Activated T-helper 2 cell treated with anti-CD3 and anti-CD28 coated beads, Interferon-gamma antibody, Interleukin-2, Interleukin-4, amounts not matched to agents 10 μg/mL and 5 μg/mL and 100 μg/mL, durations not matched to agents 14 hours and 24 hours and 36 hours (primary cell): Measurements from ENCODE around the gene KLHDC4. TPM values are rescaled to one million over a fixed set of nuclear protein-coding genes. Genes with fewer than 3 reads are reported as not detected.
"Not testable (repeated sequence)": the region's sequence is repeated elsewhere in the genome, so short reads cannot be mapped to it uniquely, and the experiment has no call there.

ENCODE experiments used
- DNase-seq: peaks from one replicate; pipeline ENCODE4 v3.0.0; 2021; ENCODE audit warnings: low spot score
- H3K27ac Mint-ChIP-seq: one replicate; pipeline ENCODE4 v1.8.0; 2021; ENCODE audit warnings: mixed read lengths
- H3K27me3 Mint-ChIP-seq: one replicate; pipeline ENCODE4 v1.8.0; 2021; ENCODE audit warnings: low read depth, mixed read lengths
- H3K36me3 Mint-ChIP-seq: one replicate; pipeline ENCODE4 v1.8.0; 2021; ENCODE audit warnings: low read depth, mixed read lengths
- H3K4me1 Mint-ChIP-seq: one replicate; pipeline ENCODE4 v1.8.0; 2021; ENCODE audit warnings: low read depth, mixed read lengths
- H3K4me3 Mint-ChIP-seq: one replicate; pipeline ENCODE4 v1.8.0; 2021; ENCODE audit warnings: low read depth, mild to moderate bottlenecking, moderate library complexity, mixed read lengths
- H3K9me3 Mint-ChIP-seq: one replicate; pipeline ENCODE4 v1.8.0; 2021; ENCODE audit warnings: mixed read lengths
- intact Hi-C: fragments of 100-400 bp; cut with micrococcal nuclease; formaldehyde crosslinking; loops from one replicate; pipeline ENCODE4 v1.15.1; 2023
- total RNA-seq: library from RNA; stranded (reverse); gene quantifications from 2 replicates; pipeline ENCODE4 v1.2.3, GENCODE V29; 2022

The KLHDC4 gene
- total RNA-seq, 1 donor from 2014 or later, result 73.1 TPM

- no peaks in the 10 kb centered on the region for H3K27me3 Mint-ChIP-seq
- H3K4me1 Mint-ChIP-seq, result peaks cover 5% of the 10 kb centered on the region
- no peaks in the 10 kb centered on the region for H3K9me3 Mint-ChIP-seq
Measured at GRCh38 chr16:87731607-87732006, 34.2 kb downstream of the KLHDC4 start.

GRCh38 chr16:87729266-87729954, 36.4 kb downstream of the KLHDC4 start:
- no peaks in the 10 kb centered on the region for H3K27me3 Mint-ChIP-seq
- H3K4me3 Mint-ChIP-seq, result no peak overlapping the region
- intact Hi-C loops, result no loop called here
- no peak overlapping the region for H3K27ac Mint-ChIP-seq
- peaks cover 8% of the 10 kb centered on the region for H3K4me1 Mint-ChIP-seq
- H3K36me3 Mint-ChIP-seq, result peaks cover 50% of the 10 kb centered on the region
- no peaks in the 10 kb centered on the region for H3K9me3 Mint-ChIP-seq
- DNase-seq, result no peak

More at GRCh38 chr16:87731607-87732006, 34.2 kb downstream of the KLHDC4 start:
- Mint-ChIP-seq H3K27ac (no peak overlapping the region), H3K36me3 (peaks cover 44% of the 10 kb centered on the region), H3K4me3 (no peak overlapping the region)
- no peak for DNase-seq
- intact Hi-C loops, result no loop called here

- no peak overlapping the region for H3K4me3 Mint-ChIP-seq
- DNase-seq, result no peak
- H3K9me3 Mint-ChIP-seq, result no peaks in the 10 kb centered on the region
- peaks cover 3% of the 10 kb centered on the region for H3K4me1 Mint-ChIP-seq
- no peak overlapping the region for H3K27ac Mint-ChIP-seq
- peaks cover 53% of the 10 kb centered on the region for H3K36me3 Mint-ChIP-seq
- intact Hi-C loops, result no loop called here
- no peaks in the 10 kb centered on the region for H3K27me3 Mint-ChIP-seq
Measured at GRCh38 chr16:87728026-87728425, 37.8 kb downstream of the KLHDC4 start.

DNA sequence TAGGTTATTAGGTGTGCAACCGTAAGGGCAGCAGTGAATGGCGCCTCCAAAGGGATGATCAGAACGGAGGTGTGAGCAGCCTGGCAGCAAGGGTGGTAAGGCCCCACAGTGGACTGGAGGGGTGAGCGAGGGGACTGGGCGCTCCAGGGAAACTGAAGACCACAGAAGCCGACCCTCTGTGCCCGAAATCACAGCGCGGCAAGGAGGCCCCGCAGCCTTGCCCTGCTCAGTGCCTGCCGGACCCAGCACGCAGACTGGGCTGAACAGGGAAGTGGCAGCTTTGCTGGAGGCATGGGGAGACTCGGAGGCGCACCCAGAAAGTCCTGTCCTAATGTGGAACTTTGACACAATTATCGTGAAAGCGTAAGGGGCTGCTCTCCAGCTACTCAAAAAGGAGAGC, 38.4 kb downstream of the KLHDC4 start:
- Mint-ChIP-seq H3K4me3 (no peak overlapping the region), H3K36me3 (peaks cover 56% of the 10 kb centered on the region), H3K27me3 (no peaks in the 10 kb centered on the region)

DNA sequence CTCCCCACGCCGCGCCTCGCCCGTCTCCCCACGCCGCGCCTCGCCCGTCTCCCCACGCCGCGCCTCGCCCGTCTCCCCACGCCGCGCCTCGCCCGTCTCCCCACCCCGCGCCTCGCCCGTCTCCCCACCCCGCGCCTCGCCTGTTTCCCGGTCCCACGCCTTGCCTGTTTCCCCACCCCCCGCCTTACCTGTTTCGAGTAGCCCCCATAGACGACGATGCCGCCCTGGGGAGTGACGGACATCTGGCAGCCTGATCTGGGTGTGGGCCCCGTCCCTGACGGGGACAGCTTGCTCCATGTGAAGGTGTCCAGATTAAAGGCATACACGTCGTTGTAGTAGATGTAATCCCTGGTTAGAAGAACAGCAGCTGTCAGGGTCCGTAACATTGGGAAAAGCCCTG, 39.2 kb downstream of the KLHDC4 start:
- H3K9me3 Mint-ChIP-seq, H3K27ac Mint-ChIP-seq, H3K27me3 Mint-ChIP-seq, intact Hi-C loops, H3K4me1 Mint-ChIP-seq, DNase-seq, H3K4me3 Mint-ChIP-seq: not testable (repeated sequence)
- peaks cover 60% of the 10 kb centered on the region for H3K36me3 Mint-ChIP-seq

More for the DNA sequence above, 38.4 kb downstream of the KLHDC4 start:
- Mint-ChIP-seq H3K4me1 (peaks cover 3% of the 10 kb centered on the region), H3K27ac (no peak overlapping the region), H3K9me3 (no peaks in the 10 kb centered on the region)
- intact Hi-C loops, result no loop called here
- DNase-seq, result no peak

- H3K27ac Mint-ChIP-seq, result no peak overlapping the region
- no peak for DNase-seq
- peaks cover 54% of the 10 kb centered on the region for H3K36me3 Mint-ChIP-seq
- intact Hi-C loops, result no loop called here
- no peak overlapping the region for H3K4me3 Mint-ChIP-seq
- H3K9me3 Mint-ChIP-seq, result no peaks in the 10 kb centered on the region
- H3K4me1 Mint-ChIP-seq, result peaks cover 3% of the 10 kb centered on the region
- H3K27me3 Mint-ChIP-seq, result no peaks in the 10 kb centered on the region
Measured at GRCh38 chr16:87725596-87726235, 40.1 kb downstream of the KLHDC4 start.

- H3K36me3 Mint-ChIP-seq, result peaks cover 48% of the 10 kb centered on the region
- no peak for DNase-seq
- peak overlapping the region; percentile 1 for H3K27ac Mint-ChIP-seq
- H3K27me3 Mint-ChIP-seq, result no peaks in the 10 kb centered on the region
- H3K4me3 Mint-ChIP-seq, result no peak overlapping the region
- peaks cover 3% of the 10 kb centered on the region for H3K4me1 Mint-ChIP-seq
- intact Hi-C loops, result no loop called here
- H3K9me3 Mint-ChIP-seq, result no peaks in the 10 kb centered on the region
Measured at GRCh38 chr16:87724490-87725291, 41.1 kb downstream of the KLHDC4 start.

DNA sequence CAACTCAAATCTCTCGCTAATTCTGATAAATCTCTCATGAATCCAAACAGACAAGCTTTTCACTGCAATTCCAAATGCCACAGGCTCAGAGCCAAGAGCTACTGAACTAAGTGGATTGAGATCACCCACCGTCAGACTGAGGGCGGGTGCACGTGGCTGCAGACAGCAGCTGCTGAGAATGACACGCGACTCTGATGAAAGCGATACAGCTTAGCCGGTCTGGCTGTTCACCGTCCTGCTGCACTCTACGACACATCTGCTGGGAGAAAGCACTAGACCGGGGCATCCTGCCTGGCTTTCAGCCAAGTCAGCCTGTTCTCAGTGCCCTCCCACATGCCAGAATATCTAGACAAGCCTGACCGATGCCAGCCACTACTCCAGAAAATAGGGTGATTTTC, 42.6 kb downstream of the KLHDC4 start:
- no peak overlapping the region for H3K4me3 Mint-ChIP-seq
- intact Hi-C loops, result no loop called here
- no peak for DNase-seq
- no peaks in the 10 kb centered on the region for H3K9me3 Mint-ChIP-seq
- no peak overlapping the region for H3K27ac Mint-ChIP-seq
- H3K4me1 Mint-ChIP-seq, result peaks cover 3% of the 10 kb centered on the region
- H3K36me3 Mint-ChIP-seq, result peaks cover 48% of the 10 kb centered on the region
- H3K27me3 Mint-ChIP-seq, result no peaks in the 10 kb centered on the region

DNA sequence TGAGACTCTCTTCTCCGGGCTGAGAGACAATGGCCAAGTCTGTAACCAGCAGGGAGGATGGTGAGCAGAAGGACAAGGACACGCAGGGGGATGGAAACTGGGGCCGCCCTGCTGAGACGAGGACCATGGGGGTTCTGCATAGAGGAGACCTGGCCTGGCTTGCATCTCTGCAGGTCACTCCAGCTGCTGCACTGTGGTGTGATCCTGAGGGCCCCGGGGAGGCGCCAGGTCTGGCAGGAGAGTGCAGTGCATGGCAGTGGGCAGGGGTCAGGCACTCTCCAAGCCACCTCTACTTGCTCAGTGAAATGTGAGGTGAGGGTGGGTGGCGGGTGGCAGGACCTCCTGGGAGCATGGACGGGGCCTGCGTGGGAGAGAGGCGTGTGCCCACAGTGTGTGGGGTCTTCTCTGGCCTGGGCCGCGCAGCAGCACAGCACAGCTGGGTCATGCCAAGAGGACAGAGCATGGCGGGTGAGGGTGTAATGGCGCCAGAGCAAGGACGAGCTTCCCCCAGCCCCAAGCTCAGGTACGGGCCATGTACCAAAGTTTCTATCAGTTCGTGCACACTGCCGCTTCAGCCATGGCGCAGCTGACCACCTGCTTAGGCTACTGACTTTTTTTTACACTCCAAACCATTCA, 43.1 kb downstream of the KLHDC4 start:
- intact Hi-C loops, result no loop called here
- Mint-ChIP-seq H3K36me3 (peaks cover 51% of the 10 kb centered on the region), H3K27ac (no peak overlapping the region), H3K4me3 (no peak overlapping the region), H3K27me3 (no peaks in the 10 kb centered on the region), H3K4me1 (peaks cover 3% of the 10 kb centered on the region), H3K9me3 (no peaks in the 10 kb centered on the region)
- no peak for DNase-seq

DNA sequence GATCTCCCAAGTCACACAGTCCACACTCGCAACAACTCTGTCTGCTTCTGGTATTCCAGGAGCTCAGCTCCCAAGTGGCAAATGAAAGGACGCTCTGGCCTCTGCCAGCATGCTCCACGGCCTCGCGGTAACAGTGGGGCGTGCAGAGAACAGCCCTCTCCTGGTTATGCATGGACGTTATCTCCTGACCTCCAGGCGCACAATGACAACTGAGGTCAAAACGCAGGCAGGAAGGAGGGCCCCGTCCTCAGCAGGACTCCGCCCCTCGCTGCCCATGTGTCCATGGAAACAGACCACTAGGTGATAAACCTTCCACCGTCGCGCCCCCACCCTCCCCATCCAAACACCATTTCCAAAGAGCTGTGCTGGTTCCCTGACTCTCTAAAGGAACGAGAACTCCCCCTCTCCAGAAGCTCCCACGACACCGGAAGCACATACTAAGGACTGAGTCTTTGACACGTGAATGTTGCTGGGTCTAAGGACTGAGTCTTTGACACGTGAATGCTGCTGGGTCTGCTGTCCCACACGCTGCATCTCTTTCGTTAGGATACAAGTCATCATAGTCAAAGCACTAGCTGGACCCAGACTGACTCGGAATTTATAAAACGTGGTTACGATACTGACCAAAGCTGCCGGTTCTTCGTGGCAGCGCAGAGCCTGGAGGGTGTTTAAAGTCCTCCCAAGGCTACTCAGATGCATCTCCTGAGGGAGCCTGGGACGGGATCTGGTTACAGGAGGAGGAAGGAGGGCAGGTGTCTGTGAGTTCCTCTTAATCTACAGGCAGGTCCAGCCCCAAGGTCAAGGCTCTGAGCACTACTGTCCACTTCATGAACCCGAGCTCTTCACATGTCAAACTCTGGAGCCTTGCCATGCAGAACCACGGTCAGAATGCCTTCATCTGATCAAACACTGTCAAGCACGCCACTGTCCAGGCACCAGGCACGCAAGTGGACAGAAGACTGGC, 43.9 kb downstream of the KLHDC4 start:
- Mint-ChIP-seq H3K36me3 (peaks cover 52% of the 10 kb centered on the region), H3K9me3 (no peaks in the 10 kb centered on the region), H3K27ac (no peak overlapping the region), H3K4me1 (peaks cover 3% of the 10 kb centered on the region), H3K27me3 (no peaks in the 10 kb centered on the region), H3K4me3 (no peak overlapping the region)
- no peak for DNase-seq
- intact Hi-C loops, result no loop called here

- peaks cover 3% of the 10 kb centered on the region for H3K4me1 Mint-ChIP-seq
- intact Hi-C loops, result no loop called here
- H3K36me3 Mint-ChIP-seq, result peaks cover 48% of the 10 kb centered on the region
- no peak for DNase-seq
- no peak overlapping the region for H3K27ac Mint-ChIP-seq
- no peaks in the 10 kb centered on the region for H3K9me3 Mint-ChIP-seq
- no peak overlapping the region for H3K4me3 Mint-ChIP-seq
- no peaks in the 10 kb centered on the region for H3K27me3 Mint-ChIP-seq
Measured at GRCh38 chr16:87720446-87720845, 45.3 kb downstream of the KLHDC4 start.

- intact Hi-C loops, H3K27me3 Mint-ChIP-seq, DNase-seq, H3K4me1 Mint-ChIP-seq, H3K4me3 Mint-ChIP-seq, H3K27ac Mint-ChIP-seq, H3K9me3 Mint-ChIP-seq: not testable (repeated sequence)
- H3K36me3 Mint-ChIP-seq, result peaks cover 47% of the 10 kb centered on the region
Measured at GRCh38 chr16:87718831-87719230, 47.0 kb downstream of the KLHDC4 start.
